Trophoblast cell (in vitro differentiated cells and primary cell): ENCODE data around the gene HERPUD2.

Experiments
- DNase-seq, 2 donors: peaks; one replicate each; pipeline ENCODE4 v3.0.0-alpha.2; 2016
- H2AFZ ChIP-seq: 2 replicates; pipeline ENCODE4 v1.6.1; 2013; ENCODE audit warnings: low read length, moderate library complexity, mild to moderate bottlenecking; ENCODE audit not compliant: insufficient read depth, poor library complexity
- H2AK5ac ChIP-seq: 2 replicates; pipeline ENCODE4 v1.6.1; 2013; ENCODE audit warnings: mild to moderate bottlenecking, low read length
- H2BK120ac ChIP-seq: 2 replicates; pipeline ENCODE4 v1.6.1; 2013; ENCODE audit warnings: low read length, mild to moderate bottlenecking, moderate library complexity; ENCODE audit not compliant: insufficient read depth, poor library complexity
- H2BK12ac ChIP-seq: 2 replicates; pipeline ENCODE4 v1.6.1; 2013; ENCODE audit warnings: mild to moderate bottlenecking, low read length, moderate library complexity
- H2BK5ac ChIP-seq: 2 replicates; pipeline ENCODE4 v1.6.1; 2013; ENCODE audit warnings: low read length, low read depth, moderate library complexity, mild to moderate bottlenecking; ENCODE audit not compliant: poor library complexity
- H3K14ac ChIP-seq: 2 replicates; pipeline ENCODE4 v1.6.1; 2013; ENCODE audit warnings: mild to moderate bottlenecking, low read length
- H3K18ac ChIP-seq: 2 replicates; pipeline ENCODE4 v1.6.1; 2013; ENCODE audit warnings: mild to moderate bottlenecking, low read length
- H3K23ac ChIP-seq: 2 replicates; pipeline ENCODE4 v1.6.1; 2013; ENCODE audit warnings: low read length
- H3K27ac ChIP-seq: 2 replicates; pipeline ENCODE4 v1.5.1; 2013; ENCODE audit warnings: low read depth, mild to moderate bottlenecking, inconsistent platforms, low read length, moderate library complexity
- H3K27me3 ChIP-seq: 2 replicates; pipeline ENCODE4 v1.6.1; 2013; ENCODE audit warnings: inconsistent platforms, mild to moderate bottlenecking, low read length, moderate library complexity; ENCODE audit not compliant: insufficient read depth
- H3K36me3 ChIP-seq, 2 experiments: 1 replicate in 1 of 2; 2 replicates in 1 of 2; pipeline ENCODE4 v1.6.1; 2013; ENCODE audit warnings: low read length in 2 of 2, mild to moderate bottlenecking in 2 of 2, moderate library complexity in 1 of 2; ENCODE audit not compliant: insufficient read depth in 2 of 2, control insufficient read depth in 1 of 2
- H3K4ac ChIP-seq: 2 replicates; pipeline ENCODE4 v1.6.1; 2013; ENCODE audit warnings: low read depth, mild to moderate bottlenecking, low read length, moderate library complexity
- H3K4me1 ChIP-seq, 2 experiments: 1 replicate in 1 of 2; 2 replicates in 1 of 2; pipeline ENCODE4 v1.6.1; 2013; ENCODE audit warnings: low read length in 2 of 2, mild to moderate bottlenecking in 2 of 2, moderate library complexity in 1 of 2; ENCODE audit not compliant: insufficient read depth in 2 of 2, control insufficient read depth in 1 of 2
- H3K4me2 ChIP-seq: 2 replicates; pipeline ENCODE4 v1.6.1; 2013; ENCODE audit warnings: inconsistent platforms, mild to moderate bottlenecking, low read length, moderate library complexity
- H3K4me3 ChIP-seq: 2 replicates; pipeline ENCODE4 v1.5.1; 2013; ENCODE audit warnings: mild to moderate bottlenecking, low read depth, low read length, inconsistent platforms
- H3K79me1 ChIP-seq: one replicate; pipeline ENCODE4 v1.6.1; 2013; ENCODE audit warnings: low read length
- H3K79me2 ChIP-seq: 2 replicates; pipeline ENCODE4 v1.6.1; 2013; ENCODE audit warnings: low read length, mild to moderate bottlenecking; ENCODE audit not compliant: control insufficient read depth, insufficient read depth, poor library complexity
- H3K9ac ChIP-seq: 2 replicates; pipeline ENCODE4 v1.6.1; 2013; ENCODE audit warnings: mild to moderate bottlenecking, low read length
- H3K9me3 ChIP-seq: 2 replicates; pipeline ENCODE4 v1.6.1; 2013; ENCODE audit warnings: low read depth, mild to moderate bottlenecking, control low read depth, inconsistent platforms, low read length; ENCODE audit not compliant: insufficient read depth
- H4K12ac ChIP-seq: 2 replicates; pipeline ENCODE4 v1.6.1; 2013; ENCODE audit warnings: low read depth, mild to moderate bottlenecking, low read length, moderate library complexity
- H4K8ac ChIP-seq: 2 replicates; pipeline ENCODE4 v1.6.1; 2013; ENCODE audit warnings: low read depth, mild to moderate bottlenecking, low read length, moderate library complexity
- H4K91ac ChIP-seq: one replicate; pipeline ENCODE4 v1.6.1; 2013; ENCODE audit warnings: low read depth, mild to moderate bottlenecking, low read length, moderate library complexity
- WGBS: extraction: QIAGEN DNeasy Blood & Tissue Kit; methylation state at CpG from one replicate; pipeline ENCODE4 v1.1.7; 2013; ENCODE audit warnings: missing lambda C conversion rate; ENCODE audit not compliant: insufficient read length, insufficient coverage; ENCODE audit errors: extremely low coverage; 5-methylcytosine and 5-hydroxymethylcytosine counted together

Gene HERPUD2

DNA sequence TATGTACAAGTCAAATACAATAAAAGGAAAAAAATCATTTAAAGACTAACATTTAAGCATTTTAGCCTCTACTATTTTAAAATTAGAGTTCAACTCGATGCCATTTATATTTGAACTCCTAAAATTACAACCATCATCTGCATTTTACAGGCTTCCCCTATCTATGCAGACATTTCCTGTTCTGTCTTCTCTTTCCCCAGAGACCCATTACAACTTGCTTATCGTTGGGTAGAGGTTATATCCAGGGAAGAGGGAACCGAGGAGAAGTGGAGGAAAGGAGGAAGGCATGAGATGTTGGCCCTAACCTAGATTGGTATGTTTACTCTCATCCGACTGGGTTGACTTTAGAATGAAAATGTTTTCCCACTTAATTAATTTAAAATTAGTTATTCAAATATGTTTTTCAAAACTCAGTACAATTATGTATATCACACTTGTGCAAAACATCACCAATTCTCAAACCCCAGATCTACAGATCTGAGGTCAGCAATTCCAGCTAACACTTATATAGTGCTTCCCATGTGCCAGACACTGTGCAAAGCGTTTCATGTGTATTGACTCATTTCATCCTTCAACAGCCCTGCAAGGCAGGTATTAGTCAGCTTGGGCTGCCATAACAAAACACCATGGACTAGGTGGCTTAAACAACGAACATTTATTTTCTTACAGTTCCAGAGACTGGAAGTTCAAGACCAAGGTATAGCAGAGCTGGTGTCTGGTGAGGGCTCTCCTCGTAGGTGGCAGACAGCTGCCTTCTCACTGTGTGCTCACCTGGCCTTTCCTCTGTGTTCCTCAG lies 27.3 kb upstream of the HERPUD2 start:
- no peak overlapping the region for H3K14ac ChIP-seq
- H3K9ac ChIP-seq, result no peak overlapping the region
- no peak for DNase-seq

DNA sequence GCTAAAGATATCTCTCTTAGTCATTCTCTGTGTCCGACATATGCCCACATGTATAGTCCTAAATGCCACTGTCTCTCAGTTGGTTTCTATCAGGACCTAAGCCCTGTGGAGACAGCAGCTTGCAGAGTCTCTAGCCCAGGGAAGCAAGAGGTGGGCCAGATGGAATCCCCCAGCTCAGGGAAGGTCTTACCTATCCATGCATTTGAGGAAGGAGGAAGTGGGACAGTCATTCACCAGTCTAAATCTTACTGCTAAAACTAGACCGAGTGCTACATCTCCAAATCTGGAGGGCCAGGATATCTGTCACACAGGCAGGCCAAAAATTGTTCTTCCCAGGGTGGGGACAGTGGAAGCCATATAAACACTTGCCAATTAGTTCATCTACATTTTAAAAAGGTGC lies 26.4 kb upstream of the HERPUD2 start:
- no peak overlapping the region for H2BK5ac ChIP-seq
- no peaks in the 10 kb centered on the region for H3K36me3 ChIP-seq
- no peak overlapping the region for H3K4me2 ChIP-seq
- no CpG with 5 or more reads among the region's 2 CpGs for WGBS
- H3K18ac ChIP-seq, result no peak overlapping the region
- no peak overlapping the region for H3K23ac ChIP-seq
- peaks cover 0 to 3% of the 10 kb centered on the region in 2 experiments for H3K4me1 ChIP-seq
- H3K14ac ChIP-seq, result no peak overlapping the region
- H3K9ac ChIP-seq, result no peak overlapping the region
- H3K27ac ChIP-seq, result no peak overlapping the region
- H2AFZ ChIP-seq, result no peak overlapping the region
- H3K4me3 ChIP-seq, result no peak overlapping the region
- no peak overlapping the region for H2BK12ac ChIP-seq
- H3K9me3 ChIP-seq, result no peaks in the 10 kb centered on the region
- H3K79me2 ChIP-seq, result no peaks in the 10 kb centered on the region
- no peak overlapping the region for H2AK5ac ChIP-seq
- no peak overlapping the region for H4K91ac ChIP-seq
- no peak overlapping the region for H4K8ac ChIP-seq
- no peak overlapping the region for H3K4ac ChIP-seq
- no peaks in the 10 kb centered on the region for H3K79me1 ChIP-seq
- H4K12ac ChIP-seq, result no peak overlapping the region
- H3K27me3 ChIP-seq, result no peaks in the 10 kb centered on the region
- no peak for DNase-seq
- H2BK120ac ChIP-seq, result no peak overlapping the region

More for the DNA sequence above, 27.3 kb upstream of the HERPUD2 start:
- Histone ChIP-seq H3K9me3 (no peaks in the 10 kb centered on the region), H3K4me2 (no peak overlapping the region), H3K36me3 (no peaks in the 10 kb centered on the region), H2BK12ac (no peak overlapping the region), H4K8ac (no peak overlapping the region), H4K91ac (no peak overlapping the region), H3K27ac (no peak overlapping the region), H2BK5ac (no peak overlapping the region), H3K4ac (no peak overlapping the region), H3K27me3 (no peaks in the 10 kb centered on the region), H2BK120ac (no peak overlapping the region), H2AK5ac (no peak overlapping the region), H4K12ac (no peak overlapping the region), H3K23ac (no peak overlapping the region), H3K79me1 (no peaks in the 10 kb centered on the region), H3K4me1 (no peaks in the 10 kb centered on the region), H2AFZ (no peak overlapping the region), H3K4me3 (no peak overlapping the region), H3K79me2 (no peaks in the 10 kb centered on the region), H3K18ac (no peak overlapping the region)
- WGBS, result no CpG with 5 or more reads among the region's 7 CpGs

DNA sequence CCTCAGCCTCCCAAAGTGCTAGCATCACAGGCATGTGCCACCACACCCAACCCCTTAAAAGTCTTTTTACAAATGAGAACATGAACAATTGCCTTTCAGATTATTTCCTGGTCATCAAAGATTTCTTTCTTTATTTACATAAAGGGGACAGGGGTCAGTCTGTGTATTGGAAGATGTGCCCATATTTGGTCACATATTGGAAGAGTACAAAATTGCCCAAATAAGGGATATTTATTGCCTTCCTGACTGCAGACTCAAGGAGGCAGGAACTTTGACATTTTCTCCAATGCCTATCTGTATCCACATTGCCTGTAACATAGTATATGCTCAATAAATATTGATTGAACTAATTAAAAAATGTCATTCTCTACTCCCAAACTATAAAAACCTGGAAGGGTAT lies 25.9 kb upstream of the HERPUD2 start:
- no peaks in the 10 kb centered on the region for H3K79me2 ChIP-seq
- H3K9ac ChIP-seq, result no peak overlapping the region
- no peaks in the 10 kb centered on the region for H3K79me1 ChIP-seq
- no peak overlapping the region for H2BK12ac ChIP-seq
- H3K4ac ChIP-seq, result no peak overlapping the region
- no peak for DNase-seq
- H3K18ac ChIP-seq, result no peak overlapping the region
- no peak overlapping the region for H2BK5ac ChIP-seq
- H3K27me3 ChIP-seq, result no peaks in the 10 kb centered on the region
- no peak overlapping the region for H3K14ac ChIP-seq
- no peak overlapping the region for H2AFZ ChIP-seq
- H4K91ac ChIP-seq, result no peak overlapping the region
- H3K23ac ChIP-seq, result no peak overlapping the region
- no peak overlapping the region for H2BK120ac ChIP-seq
- H3K27ac ChIP-seq, result no peak overlapping the region
- H3K4me2 ChIP-seq, result no peak overlapping the region
- no peak overlapping the region for H4K8ac ChIP-seq
- no peak overlapping the region for H4K12ac ChIP-seq
- no peaks in the 10 kb centered on the region for H3K9me3 ChIP-seq
- peaks cover 0 to 4% of the 10 kb centered on the region in 2 experiments for H3K4me1 ChIP-seq
- no peak overlapping the region for H2AK5ac ChIP-seq
- H3K36me3 ChIP-seq, result no peaks in the 10 kb centered on the region
- no peak overlapping the region for H3K4me3 ChIP-seq

DNA sequence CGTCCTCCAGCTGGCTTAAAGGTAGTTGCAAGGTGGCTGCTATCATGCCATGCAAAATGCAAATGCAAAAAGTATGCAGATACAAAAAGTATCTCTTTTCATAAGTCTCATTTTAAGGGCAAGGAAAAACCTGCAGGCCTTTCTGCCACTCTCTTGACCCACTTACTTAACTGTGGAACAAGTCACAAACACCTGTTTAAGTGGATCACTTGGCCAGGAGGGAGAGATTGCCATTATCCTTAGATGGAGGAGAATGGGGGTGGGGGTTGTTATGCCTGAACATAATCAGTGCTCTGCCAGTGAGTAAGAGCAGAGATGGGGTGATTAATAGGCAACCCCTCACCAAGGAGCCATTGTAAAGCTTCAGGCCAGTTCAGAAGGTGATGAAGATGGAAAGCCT lies 25.1 kb upstream of the HERPUD2 start:
- no peak for DNase-seq
- Histone ChIP-seq H2BK12ac (no peak overlapping the region), H3K36me3 (no peaks in the 10 kb centered on the region), H3K4ac (no peak overlapping the region), H3K79me1 (no peaks in the 10 kb centered on the region), H3K23ac (no peak overlapping the region), H3K27ac (no peak overlapping the region), H2AFZ (no peak overlapping the region), H3K4me1 (peaks cover under 1 to 4% of the 10 kb centered on the region in 2 experiments), H3K14ac (no peak overlapping the region), H4K8ac (no peak overlapping the region), H3K4me2 (no peak overlapping the region), H3K4me3 (no peak overlapping the region), H4K12ac (no peak overlapping the region), H2BK5ac (no peak overlapping the region), H3K18ac (no peak overlapping the region), H2BK120ac (no peak overlapping the region), H2AK5ac (no peak overlapping the region), H3K27me3 (no peaks in the 10 kb centered on the region), H3K9me3 (no peaks in the 10 kb centered on the region), H3K79me2 (no peaks in the 10 kb centered on the region), H4K91ac (no peak overlapping the region), H3K9ac (no peak overlapping the region)
- WGBS, result no CpG with 5 or more reads among the region's 1 CpG
